Retina (tissue), 1 donor: ENCODE data around the gene ADAMTS6.
"Not testable (repeated sequence)": the region's sequence is repeated elsewhere in the genome, so short reads cannot be mapped to it uniquely, and the experiment has no call there.

Source experiments
- DNase-seq: peaks from one replicate; pipeline ENCODE4 v3.0.0-alpha.2; 2016

The ADAMTS6 gene

GRCh38 chr5:65481635-65482295, at the start of gene ADAMTS6:
Gene ADAMTS6, minus strand, starts transcription at chr5:65481920. Its CDS starts 8,247 bp downstream, at chr5:65473673.
- DNase-seq = peak; percentile 82

- DNase-seq = no peak
These were observed 49.2 kb upstream of the ADAMTS6 start for GRCh38 chr5:65530904-65531303.

- DNase-seq = no peak
These were observed 44.0 kb upstream of the ADAMTS6 start for GRCh38 chr5:65525726-65526125.

GRCh38 chr5:65512170-65512937, 30.6 kb upstream of the ADAMTS6 start:
- DNase-seq = no peak

GRCh38 chr5:65508978-65509377, 27.3 kb upstream of the ADAMTS6 start:
- no peak for DNase-seq

GRCh38 chr5:65506961-65507360, 25.2 kb upstream of the ADAMTS6 start:
- DNase-seq = no peak

- DNase-seq = no peak
These were observed 7.4 kb upstream of the ADAMTS6 start for GRCh38 chr5:65489119-65489518.

- DNase-seq = not testable (repeated sequence)
These were observed 6.4 kb upstream of the ADAMTS6 start for GRCh38 chr5:65488038-65488687.

GRCh38 chr5:65486803-65487202, 5.1 kb upstream of the ADAMTS6 start:
- DNase-seq = not testable (repeated sequence)

GRCh38 chr5:65485405-65485804, 3.7 kb upstream of the ADAMTS6 start:
- DNase-seq = no peak

GRCh38 chr5:65483546-65484346, 2.0 kb upstream of the ADAMTS6 start:
- peak; percentile 47 for DNase-seq

- peak; percentile 66 for DNase-seq
These were observed 1.2 kb upstream of the ADAMTS6 start for GRCh38 chr5:65482736-65483545.

GRCh38 chr5:65482296-65482735, 596 bp upstream of the ADAMTS6 start:
- DNase-seq = peak; percentile 55

- DNase-seq = no peak
These were observed 544 bp downstream of the ADAMTS6 start for GRCh38 chr5:65481171-65481581.

- DNase-seq = peak; percentile 63
These were observed 1.3 kb downstream of the ADAMTS6 start for GRCh38 chr5:65480306-65480865.

GRCh38 chr5:65479527-65479926, 2.2 kb downstream of the ADAMTS6 start:
- DNase-seq = no peak

- DNase-seq = no peak
These were observed 3.4 kb downstream of the ADAMTS6 start for GRCh38 chr5:65478336-65478735.

- DNase-seq = no peak
These were observed 5.8 kb downstream of the ADAMTS6 start for GRCh38 chr5:65475895-65476294.

GRCh38 chr5:65475336-65475735, 6.4 kb downstream of the ADAMTS6 start:
- DNase-seq = no peak

GRCh38 chr5:65474130-65474711, 7.5 kb downstream of the ADAMTS6 start:
- DNase-seq = no peak

GRCh38 chr5:65468633-65469032, 13.1 kb downstream of the ADAMTS6 start:
- DNase-seq = no peak
